ENCODE measurements around the gene PJVK. TPM values are rescaled to one million over a fixed set of nuclear protein-coding genes. Genes with fewer than 3 reads are reported as not detected.

Gene PJVK
- total RNA-seq, 1 donor from 2014 or later, result 1.7 TPM

GRCh38 chr2:178428396-178428806 is 22.8 kb upstream of the PJVK start:
- intact Hi-C loops (cut with micrococcal nuclease), result no loop called here

- intact Hi-C loops (cut with micrococcal nuclease), result no loop called here
These were observed 21.8 kb upstream of the PJVK start for GRCh38 chr2:178429336-178429735.

GRCh38 chr2:178436662-178437061 is 14.5 kb upstream of the PJVK start:
- intact Hi-C loops (cut with micrococcal nuclease), result no loop called here

- intact Hi-C loops (cut with micrococcal nuclease), result no loop called here
These were observed 9.8 kb upstream of the PJVK start for GRCh38 chr2:178441426-178441825.

GRCh38 chr2:178448968-178449661 is 2.1 kb upstream of the PJVK start:
- intact Hi-C loops (cut with micrococcal nuclease), result loop anchor here (1.0 kb wide), 1 partner anchor 9 kb away; no protein-coding TSS in a partner anchor

GRCh38 chr2:178449700-178450523 is 1.3 kb upstream of the PJVK start:
- intact Hi-C loops (cut with micrococcal nuclease), result loop anchor here (1.0 to 2.0 kb wide), 9 partner anchors 10 to 897 kb away; partner anchors contain the start of gene RBM45

GRCh38 chr2:178450524-178450773 is 729 bp upstream of the PJVK start:
- intact Hi-C loops (cut with micrococcal nuclease), result loop anchor here (1.0 to 2.0 kb wide), 8 partner anchors 37 to 898 kb away; partner anchors contain the start of gene RBM45

- intact Hi-C loops (cut with micrococcal nuclease), result no loop called here
These were observed 1.2 kb downstream of the PJVK start for GRCh38 chr2:178452334-178452733.

GRCh38 chr2:178452870-178453269 is 1.7 kb downstream of the PJVK start:
- intact Hi-C loops (cut with micrococcal nuclease), result no loop called here

- intact Hi-C loops (cut with micrococcal nuclease), result loop anchor here (1.0 kb wide), 1 partner anchor 8 kb away; no protein-coding TSS in a partner anchor
These were observed 4.8 kb downstream of the PJVK start for GRCh38 chr2:178455947-178456346.

GRCh38 chr2:178457390-178457886 is 6.3 kb downstream of the PJVK start:
- intact Hi-C loops (cut with micrococcal nuclease), result no loop called here

GRCh38 chr2:178469219-178469849 is 18.2 kb downstream of the PJVK start:
- intact Hi-C loops (cut with micrococcal nuclease), result no loop called here

GRCh38 chr2:178471313-178471712 is 20.1 kb downstream of the PJVK start:
- intact Hi-C loops (cut with micrococcal nuclease), result loop anchor here (10.0 kb wide), 1 partner anchor 793 kb away; the partner anchor contains the start of gene SESTD1

- intact Hi-C loops (cut with micrococcal nuclease), result loop anchor here (10.0 kb wide), 1 partner anchor 791 kb away; the partner anchor contains the start of gene SESTD1
These were observed 22.2 kb downstream of the PJVK start for GRCh38 chr2:178473373-178473772.

- intact Hi-C loops (cut with micrococcal nuclease), result loop anchor here (10.0 kb wide), 1 partner anchor 791 kb away; the partner anchor contains the start of gene SESTD1
These were observed 22.8 kb downstream of the PJVK start for GRCh38 chr2:178473931-178474330.

- intact Hi-C loops (cut with micrococcal nuclease), result loop anchor here (10.0 kb wide), 1 partner anchor 790 kb away; the partner anchor contains the start of gene SESTD1
These were observed 23.4 kb downstream of the PJVK start for GRCh38 chr2:178474560-178474959.

- intact Hi-C loops (cut with micrococcal nuclease), result loop anchor here (10.0 kb wide), 1 partner anchor 788 kb away; the partner anchor contains the start of gene SESTD1
These were observed 25.3 kb downstream of the PJVK start for GRCh38 chr2:178476477-178476876.

- intact Hi-C loops (cut with micrococcal nuclease), result loop anchor here (1.0 to 10.0 kb wide), 12 partner anchors 26 to 1529 kb away; partner anchors contain the start of genes CWC22, OSBPL6, PJVK and PRKRA
These were observed 26.4 kb downstream of the PJVK start for GRCh38 chr2:178477443-178478129.

- intact Hi-C loops (cut with micrococcal nuclease), result loop anchor here (1.0 to 10.0 kb wide), 12 partner anchors 27 to 1529 kb away; partner anchors contain the start of genes CWC22, OSBPL6, PJVK and PRKRA
These were observed 26.9 kb downstream of the PJVK start for GRCh38 chr2:178478130-178478438.

- intact Hi-C loops (cut with micrococcal nuclease), result loop anchor here (1.0 to 10.0 kb wide), 12 partner anchors 27 to 1528 kb away; partner anchors contain the start of genes CWC22, OSBPL6, PJVK and PRKRA
These were observed 27.5 kb downstream of the PJVK start, which contains the start of gene FKBP7 for GRCh38 chr2:178478439-178479274. Gene FKBP7, minus strand, starts transcription at chr2:178478600. Its CDS starts 101 bp downstream, at chr2:178478499.

Data from T-helper 1 cell treated with Interleukin-12 subunit alpha and Interleukin-12 subunit beta and Interleukin-4 antibody, amounts not matched to agents 30 ng/mL and 1 ng/mL, for 36 hours (primary cell).